ENCODE data around the gene SLC25A38.

GRCh38 chr3:39385456-39386090 lies 2.4 kb downstream of the SLC25A38 start:
- TF ChIP-seq CTCF (conservative IDR thresholded peaks at IDR 0.05 in 1 of 2, IDR thresholded peaks at IDR 0.05 in 1 of 2; ENCODE audit: extremely low read depth in 1 of 2, insufficient read depth in 1 of 2, low read depth in 1 of 2, low read length in 2 of 2), result no peak
- no peak for TF ChIP-seq EZH2 (IDR thresholded peaks at IDR 0.05; ENCODE audit: borderline replicate concordance, low read length)
